WTC11 (cell line): ENCODE data around the gene THOP1. TPM values are rescaled to one million over a fixed set of nuclear protein-coding genes. Genes with fewer than 3 reads are reported as not detected.

Experiments
- ATAC-seq: fragments of 200-7000 bp; cut with Tn5 transposase; 2 replicates; pipeline ENCODE4 v1.10.0; 2021; ENCODE audit warnings: mild to moderate bottlenecking, moderate library complexity
- CTCF ChIA-PET: fragments of 300-600 bp; sonication (Branson Sonifier 250); formaldehyde crosslinking; loops from one replicate; lab custom pipeline; 2021; ENCODE audit warnings: antibody characterized with exemption; lab: Charles Lee
- POLR2A ChIA-PET: fragments of 350-600 bp; sonication (Branson Sonifier 250); formaldehyde crosslinking; loops from one replicate; lab custom pipeline; 2021; ENCODE audit warnings: antibody characterized with exemption; lab: Charles Lee
- DNase-seq: peaks from one replicate; pipeline ENCODE4 v3.0.0; 2021; ENCODE audit warnings: low spot score
- H3K27ac Mint-ChIP-seq: 2 replicates; pipeline ENCODE4 v1.8.0; 2021; ENCODE audit warnings: mixed read lengths
- H3K27me3 Mint-ChIP-seq: 2 replicates; pipeline ENCODE4 v1.8.0; 2021; ENCODE audit warnings: low read depth, mild to moderate bottlenecking, moderate library complexity, mixed read lengths
- H3K36me3 Mint-ChIP-seq: 2 replicates; pipeline ENCODE4 v1.8.0; 2021; ENCODE audit warnings: mixed read lengths
- H3K4me1 Mint-ChIP-seq: 2 replicates; pipeline ENCODE4 v1.8.0; 2022; ENCODE audit warnings: mixed read lengths
- H3K4me3 Mint-ChIP-seq: 2 replicates; pipeline ENCODE4 v1.8.0; 2021; ENCODE audit warnings: mild to moderate bottlenecking, moderate library complexity, mixed read lengths
- H3K9me3 Mint-ChIP-seq: 2 replicates; pipeline ENCODE4 v1.8.0; 2021; ENCODE audit warnings: mixed read lengths
- CREB1 ChIP-seq: sonication (generic); formaldehyde crosslinking; IDR thresholded peaks from 2 replicates; pipeline ENCODE4 v1.8.0; 2023; ENCODE audit warnings: mild to moderate bottlenecking, missing genetic modification reagents
- CREM ChIP-seq: sonication (generic); formaldehyde crosslinking; IDR thresholded peaks from 2 replicates; pipeline ENCODE4 v1.8.1; 2022; ENCODE audit warnings: mild to moderate bottlenecking, missing genetic modification reagents, moderate library complexity
- E2F5 ChIP-seq: sonication (generic); formaldehyde crosslinking; IDR thresholded peaks from 2 replicates; pipeline ENCODE4 v1.8.1; 2022; ENCODE audit warnings: mild to moderate bottlenecking, moderate library complexity, missing genetic modification reagents
- ELF4 ChIP-seq: sonication (generic); formaldehyde crosslinking; IDR thresholded peaks from 2 replicates; pipeline ENCODE4 v1.8.1; 2022; ENCODE audit warnings: low read depth, mild to moderate bottlenecking, moderate library complexity, missing genetic modification reagents
- ERG ChIP-seq: fragments of 250-450 bp; sonication (Bioruptor Pico); IDR thresholded peaks from 2 replicates; pipeline ENCODE4 v1.8.0; 2021; ENCODE audit warnings: mild to moderate bottlenecking
- IRF1 ChIP-seq: sonication (generic); formaldehyde crosslinking; IDR thresholded peaks from 2 replicates; pipeline ENCODE4 v1.8.0; 2023; ENCODE audit warnings: missing genetic modification reagents
- SMAD4 ChIP-seq: sonication (generic); formaldehyde crosslinking; IDR thresholded peaks from 2 replicates; pipeline ENCODE4 v1.8.0; 2022; ENCODE audit warnings: mild to moderate bottlenecking, missing genetic modification reagents
- SP1 ChIP-seq: sonication (generic); formaldehyde crosslinking; conservative IDR thresholded peaks from 2 replicates; pipeline ENCODE4 v1.8.1; 2022; ENCODE audit warnings: missing genetic modification reagents
- TEAD1 ChIP-seq: sonication (generic); formaldehyde crosslinking; IDR thresholded peaks from 2 replicates; pipeline ENCODE4 v1.8.0; 2022; ENCODE audit warnings: mild to moderate bottlenecking, missing genetic modification reagents
- TEAD4 ChIP-seq: sonication (generic); formaldehyde crosslinking; IDR thresholded peaks from 2 replicates; pipeline ENCODE4 v1.8.0; 2022; ENCODE audit warnings: mild to moderate bottlenecking, missing genetic modification reagents
- TP53 ChIP-seq: sonication (generic); formaldehyde crosslinking; IDR thresholded peaks from 2 replicates; pipeline ENCODE4 v1.8.1; 2023; ENCODE audit warnings: mild to moderate bottlenecking, missing genetic modification reagents
- ZNF423 ChIP-seq: fragments of 250-450 bp; sonication (Bioruptor Pico); IDR thresholded peaks from 2 replicates; pipeline ENCODE4 v2.1.2; 2022; ENCODE audit warnings: mild to moderate bottlenecking, moderate library complexity
- total RNA-seq: library from RNA; stranded (reverse); gene quantifications from 3 replicates; pipeline ENCODE4 v1.2.3, GENCODE V29; 2021
- TF ChIP-seq, protein P1 (sequence below): sonication (generic); formaldehyde crosslinking; IDR thresholded peaks from 2 replicates; pipeline ENCODE4 v1.8.0; 2022; ENCODE audit warnings: mild to moderate bottlenecking, missing genetic modification reagents
- TF ChIP-seq, protein P2 (sequence below): fragments of 250-450 bp; sonication (Bioruptor Pico); IDR thresholded peaks from 2 replicates; pipeline ENCODE4 v1.9.0; 2021; ENCODE audit warnings: mild to moderate bottlenecking
- TF ChIP-seq, protein P3 (sequence below): sonication (generic); formaldehyde crosslinking; IDR thresholded peaks from 2 replicates; pipeline ENCODE4 v1.8.1; 2022; ENCODE audit warnings: low read depth, mild to moderate bottlenecking, moderate library complexity, missing genetic modification reagents, borderline replicate concordance
- TF ChIP-seq, protein P4 (sequence below): sonication (generic); formaldehyde crosslinking; IDR thresholded peaks from 2 replicates; pipeline ENCODE4 v1.8.0; 2022; ENCODE audit warnings: missing genetic modification reagents

THOP1 gene
- total RNA-seq, 1 experiment from 2014 or later = 181 TPM

DNA sequence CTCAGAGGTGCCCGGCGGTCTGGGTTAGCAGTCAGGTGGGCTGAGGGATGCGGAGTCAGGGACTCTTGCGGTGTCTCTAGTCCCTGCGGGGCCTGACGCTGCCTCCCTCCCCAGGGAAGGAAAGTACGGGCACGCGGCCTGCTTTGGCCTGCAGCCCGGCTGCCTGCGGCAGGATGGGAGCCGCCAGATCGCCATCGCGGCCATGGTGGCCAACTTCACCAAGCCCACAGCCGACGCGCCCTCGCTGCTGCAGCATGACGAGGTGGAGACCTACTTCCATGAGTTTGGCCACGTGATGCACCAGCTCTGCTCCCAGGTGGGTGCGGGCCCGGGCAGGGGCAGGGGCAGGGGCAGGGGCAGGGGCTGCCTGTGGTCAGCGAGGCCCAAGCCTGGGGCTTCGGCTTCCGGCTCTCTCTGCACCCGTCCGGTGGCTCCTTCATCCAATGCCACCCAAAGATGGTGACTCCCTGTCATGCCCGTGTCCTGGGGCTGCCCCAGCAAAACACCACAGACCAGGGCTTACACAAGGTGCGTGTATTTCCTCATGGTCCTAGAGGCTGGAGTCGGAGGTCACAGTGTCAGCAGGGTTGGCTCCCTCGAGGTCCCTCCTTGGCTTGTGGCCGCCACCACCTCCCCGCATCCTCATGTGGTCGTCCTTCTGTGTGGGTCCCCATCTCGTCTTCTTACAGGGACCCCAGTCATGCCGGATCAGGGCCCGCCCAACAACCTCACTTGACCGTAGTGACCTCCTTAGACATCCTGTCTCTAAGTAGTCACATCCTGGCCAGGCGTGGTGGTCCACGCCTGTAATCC, 23.0 kb downstream of the THOP1 start:
- Mint-ChIP-seq H3K36me3 (peaks cover 23% of the 10 kb centered on the region), H3K4me3 (no peak overlapping the region), H3K27me3 (no peaks in the 10 kb centered on the region), H3K9me3 (no peaks in the 10 kb centered on the region), H3K27ac (no peak overlapping the region), H3K4me1 (no peaks in the 10 kb centered on the region)
- ChIA-PET CTCF (no interaction called here), POLR2A (no interaction called here)
- ATAC-seq (no peak), DNase-seq (no peak)
- TF ChIP-seq ELF4 (CRISPR knock-in tag) (no peak), E2F5 (no peak), TEAD4 (CRISPR knock-in tag) (no peak), TEAD1 (no peak), SMAD4 (CRISPR knock-in tag) (no peak), TP53 (no peak), CREB1 (CRISPR knock-in tag) (no peak), ERG (CRISPR knock-in tag) (no peak), CREM (CRISPR knock-in tag) (no peak), SP1 (CRISPR knock-in tag) (no peak), IRF1 (CRISPR knock-in tag) (no peak), ZNF423 (no peak)
- TF ChIP-seq, protein P1, sequence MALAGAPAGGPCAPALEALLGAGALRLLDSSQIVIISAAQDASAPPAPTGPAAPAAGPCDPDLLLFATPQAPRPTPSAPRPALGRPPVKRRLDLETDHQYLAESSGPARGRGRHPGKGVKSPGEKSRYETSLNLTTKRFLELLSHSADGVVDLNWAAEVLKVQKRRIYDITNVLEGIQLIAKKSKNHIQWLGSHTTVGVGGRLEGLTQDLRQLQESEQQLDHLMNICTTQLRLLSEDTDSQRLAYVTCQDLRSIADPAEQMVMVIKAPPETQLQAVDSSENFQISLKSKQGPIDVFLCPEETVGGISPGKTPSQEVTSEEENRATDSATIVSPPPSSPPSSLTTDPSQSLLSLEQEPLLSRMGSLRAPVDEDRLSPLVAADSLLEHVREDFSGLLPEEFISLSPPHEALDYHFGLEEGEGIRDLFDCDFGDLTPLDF = no peak
- TF ChIP-seq, protein P2, sequence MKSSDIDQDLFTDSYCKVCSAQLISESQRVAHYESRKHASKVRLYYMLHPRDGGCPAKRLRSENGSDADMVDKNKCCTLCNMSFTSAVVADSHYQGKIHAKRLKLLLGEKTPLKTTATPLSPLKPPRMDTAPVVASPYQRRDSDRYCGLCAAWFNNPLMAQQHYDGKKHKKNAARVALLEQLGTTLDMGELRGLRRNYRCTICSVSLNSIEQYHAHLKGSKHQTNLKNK = no peak

DNA sequence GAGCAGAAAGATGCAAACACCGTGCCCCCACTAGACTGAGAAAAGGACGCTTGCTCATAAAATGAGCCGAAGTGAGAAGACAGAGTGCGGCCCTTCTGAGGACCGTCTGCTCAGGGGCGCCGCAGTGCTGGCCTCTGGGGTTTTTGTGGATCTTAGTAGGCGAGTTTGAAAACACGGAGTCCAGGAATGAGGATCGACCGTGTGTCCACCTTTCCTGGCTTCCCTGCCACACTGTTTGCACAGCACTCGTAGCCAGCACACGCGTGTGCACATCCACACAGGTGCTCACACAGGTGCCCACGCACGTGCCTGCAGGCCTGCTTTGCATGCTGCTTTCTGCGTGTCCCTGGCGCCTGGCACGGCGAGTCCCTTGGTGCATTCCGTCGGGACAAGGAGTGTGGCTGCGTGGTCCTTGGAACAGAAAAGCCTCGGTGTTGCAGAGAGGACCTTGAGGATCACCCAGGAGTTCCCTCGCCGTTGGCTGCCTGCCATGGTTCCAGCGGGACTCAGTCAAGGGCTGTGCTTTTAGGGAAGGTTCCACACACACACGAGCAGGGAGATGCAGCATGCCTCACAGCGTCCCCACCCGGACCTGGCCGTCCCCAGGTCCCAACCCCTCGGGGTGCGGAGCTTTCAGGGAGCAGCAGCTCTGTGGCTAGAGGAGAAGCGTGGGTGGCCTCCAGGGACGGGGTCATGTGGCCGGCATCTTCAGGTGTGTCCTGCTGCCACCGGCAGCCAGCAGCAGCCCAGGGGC, 24.3 kb downstream of the THOP1 start:
- Mint-ChIP-seq H3K9me3 (no peaks in the 10 kb centered on the region), H3K4me1 (no peaks in the 10 kb centered on the region), H3K4me3 (no peak overlapping the region), H3K27ac (no peak overlapping the region), H3K36me3 (peaks cover 19% of the 10 kb centered on the region), H3K27me3 (no peaks in the 10 kb centered on the region)
- DNase-seq (no peak), ATAC-seq (no peak)
- ChIA-PET POLR2A (no interaction called here), CTCF (no interaction called here)
- TF ChIP-seq, protein P3, sequence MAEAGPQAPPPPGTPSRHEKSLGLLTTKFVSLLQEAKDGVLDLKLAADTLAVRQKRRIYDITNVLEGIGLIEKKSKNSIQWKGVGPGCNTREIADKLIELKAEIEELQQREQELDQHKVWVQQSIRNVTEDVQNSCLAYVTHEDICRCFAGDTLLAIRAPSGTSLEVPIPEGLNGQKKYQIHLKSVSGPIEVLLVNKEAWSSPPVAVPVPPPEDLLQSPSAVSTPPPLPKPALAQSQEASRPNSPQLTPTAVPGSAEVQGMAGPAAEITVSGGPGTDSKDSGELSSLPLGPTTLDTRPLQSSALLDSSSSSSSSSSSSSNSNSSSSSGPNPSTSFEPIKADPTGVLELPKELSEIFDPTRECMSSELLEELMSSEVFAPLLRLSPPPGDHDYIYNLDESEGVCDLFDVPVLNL (CRISPR knock-in tag) = no peak
- TF ChIP-seq, protein P4, sequence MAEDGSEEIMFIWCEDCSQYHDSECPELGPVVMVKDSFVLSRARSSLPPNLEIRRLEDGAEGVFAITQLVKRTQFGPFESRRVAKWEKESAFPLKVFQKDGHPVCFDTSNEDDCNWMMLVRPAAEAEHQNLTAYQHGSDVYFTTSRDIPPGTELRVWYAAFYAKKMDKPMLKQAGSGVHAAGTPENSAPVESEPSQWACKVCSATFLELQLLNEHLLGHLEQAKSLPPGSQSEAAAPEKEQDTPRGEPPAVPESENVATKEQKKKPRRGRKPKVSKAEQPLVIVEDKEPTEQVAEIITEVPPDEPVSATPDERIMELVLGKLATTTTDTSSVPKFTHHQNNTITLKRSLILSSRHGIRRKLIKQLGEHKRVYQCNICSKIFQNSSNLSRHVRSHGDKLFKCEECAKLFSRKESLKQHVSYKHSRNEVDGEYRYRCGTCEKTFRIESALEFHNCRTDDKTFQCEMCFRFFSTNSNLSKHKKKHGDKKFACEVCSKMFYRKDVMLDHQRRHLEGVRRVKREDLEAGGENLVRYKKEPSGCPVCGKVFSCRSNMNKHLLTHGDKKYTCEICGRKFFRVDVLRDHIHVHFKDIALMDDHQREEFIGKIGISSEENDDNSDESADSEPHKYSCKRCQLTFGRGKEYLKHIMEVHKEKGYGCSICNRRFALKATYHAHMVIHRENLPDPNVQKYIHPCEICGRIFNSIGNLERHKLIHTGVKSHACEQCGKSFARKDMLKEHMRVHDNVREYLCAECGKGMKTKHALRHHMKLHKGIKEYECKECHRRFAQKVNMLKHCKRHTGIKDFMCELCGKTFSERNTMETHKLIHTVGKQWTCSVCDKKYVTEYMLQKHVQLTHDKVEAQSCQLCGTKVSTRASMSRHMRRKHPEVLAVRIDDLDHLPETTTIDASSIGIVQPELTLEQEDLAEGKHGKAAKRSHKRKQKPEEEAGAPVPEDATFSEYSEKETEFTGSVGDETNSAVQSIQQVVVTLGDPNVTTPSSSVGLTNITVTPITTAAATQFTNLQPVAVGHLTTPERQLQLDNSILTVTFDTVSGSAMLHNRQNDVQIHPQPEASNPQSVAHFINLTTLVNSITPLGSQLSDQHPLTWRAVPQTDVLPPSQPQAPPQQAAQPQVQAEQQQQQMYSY = peak; percentile 81
